B cell (primary cell): ENCODE data around the gene COQ8A. TPM values are rescaled to one million over a fixed set of nuclear protein-coding genes. Genes with fewer than 3 reads are reported as not detected.

ENCODE experiments used
- ATAC-seq: fragments of 200-7000 bp; cut with Tn5 transposase; one replicate; pipeline ENCODE4 v1.10.0; 2021; ENCODE audit warnings: low read depth, mild to moderate bottlenecking, moderate number of reproducible peaks, moderate library complexity
- CTCF ChIA-PET: fragments of 350-600 bp; sonication (Branson Sonifier 250); formaldehyde crosslinking; loops from one replicate; lab custom pipeline; 2021; ENCODE audit warnings: antibody characterized with exemption, inconsistent platforms; lab: Charles Lee
- POLR2A ChIA-PET: fragments of 350-600 bp; sonication (Branson Sonifier 250); formaldehyde crosslinking; loops from one replicate; lab custom pipeline; 2021; ENCODE audit warnings: antibody characterized with exemption; lab: Charles Lee
- DNase-seq: peaks from one replicate; pipeline ENCODE4 v3.0.0; 2013
- H2AFZ ChIP-seq: 2 replicates; pipeline ENCODE4 v1.6.1; 2012; ENCODE audit warnings: mild to moderate bottlenecking, low read depth, low read length; ENCODE audit not compliant: insufficient read depth, poor library complexity, severe bottlenecking
- H3K27ac ChIP-seq, 2 donors: 1 replicate in 1 of 2; 2 replicates in 1 of 2; pipeline ENCODE4 v1.5.1; 2012 to 2013; ENCODE audit warnings: low read length in 2 of 2, mild to moderate bottlenecking in 2 of 2, moderate library complexity in 1 of 2
- H3K27me3 ChIP-seq, 4 experiments: fragments of 200-600 bp in 1 of 4; sonication (generic) in 1 of 4; replicated peaks in 1 of 4; 1 replicate in 2 of 4; 2 replicates in 2 of 4; pipeline versions ENCODE4 v1.6.1 to v1.7.0; 2013 to 2016; ENCODE audit warnings: low read length in 3 of 4, mild to moderate bottlenecking in 2 of 4, mixed read lengths in 1 of 4, moderate library complexity in 1 of 4; ENCODE audit not compliant: insufficient read depth in 4 of 4, control insufficient read depth in 3 of 4; ENCODE audit errors: control extremely low read depth in 1 of 4
- H3K36me3 ChIP-seq, 2 experiments: replicated peaks in 1 of 2; 1 replicate in 1 of 2; 2 replicates in 1 of 2; pipeline versions ENCODE4 v1.6.1 to v1.7.1; 2013; ENCODE audit warnings: low read length in 1 of 2; ENCODE audit not compliant: insufficient read depth in 2 of 2, control insufficient read depth in 1 of 2; ENCODE audit errors: control extremely low read depth in 1 of 2, extremely low read depth in 1 of 2
- H3K4me1 ChIP-seq, 2 donors: fragments of 200-600 bp in 1 of 2; sonication (generic) in 1 of 2; 1 replicate in 1 of 2; 2 replicates in 1 of 2; pipeline versions ENCODE4 v1.5.1 to v1.6.1; 2013 to 2017; ENCODE audit warnings: low read length in 2 of 2; ENCODE audit not compliant: control insufficient read depth in 2 of 2, insufficient read depth in 2 of 2
- H3K4me2 ChIP-seq: replicated peaks from 2 replicates; pipeline ENCODE3; 2012; ENCODE audit warnings: mild to moderate bottlenecking, low read depth, low read length; ENCODE audit not compliant: poor library complexity, severe bottlenecking
- H3K4me3 ChIP-seq, 5 experiments: fragments of 200-600 bp in 1 of 5; sonication (generic) in 1 of 5; 1 replicate in 3 of 5; 2 replicates in 2 of 5; pipeline versions ENCODE4 v1.5.1 to v1.7.0; 2011 to 2016; ENCODE audit warnings: low read length in 4 of 5, mild to moderate bottlenecking in 4 of 5, low read depth in 2 of 5, control low read depth in 1 of 5, moderate library complexity in 1 of 5; ENCODE audit not compliant: insufficient read depth in 1 of 5; ENCODE audit errors: control extremely low read depth in 1 of 5, extremely low read depth in 1 of 5
- H3K79me2 ChIP-seq: fragments of 200-600 bp; sonication (generic); one replicate; pipeline ENCODE4 v1.6.0; 2016; ENCODE audit warnings: low read length; ENCODE audit not compliant: control insufficient read depth, insufficient read depth
- H3K9ac ChIP-seq: fragments of 200-600 bp; sonication (generic); 2 replicates; pipeline ENCODE4 v1.6.1; 2017; ENCODE audit warnings: mild to moderate bottlenecking, low read length, moderate library complexity
- H3K9me3 ChIP-seq, 3 donors: one replicate each; pipeline versions ENCODE4 v1.6.1 to v1.7.1; 2013; ENCODE audit warnings: low read length in 2 of 3; ENCODE audit not compliant: control insufficient read depth in 2 of 3, insufficient read depth in 1 of 3; ENCODE audit errors: control extremely low read depth in 1 of 3
- H4K20me1 ChIP-seq: 2 replicates; pipeline ENCODE4 v1.6.0; 2012; ENCODE audit warnings: mild to moderate bottlenecking, low read length; ENCODE audit not compliant: insufficient read depth, control insufficient read depth, poor library complexity, severe bottlenecking
- H3K27ac Mint-ChIP-seq: one replicate; pipeline ENCODE4 v1.8.0; 2021; ENCODE audit warnings: mixed read lengths
- H3K27me3 Mint-ChIP-seq: one replicate; pipeline ENCODE4 v1.8.0; 2021; ENCODE audit warnings: mixed read lengths
- H3K4me1 Mint-ChIP-seq: one replicate; pipeline ENCODE4 v1.8.0; 2021; ENCODE audit warnings: mixed read lengths
- H3K4me3 Mint-ChIP-seq: one replicate; pipeline ENCODE4 v1.8.0; 2021; ENCODE audit warnings: mixed read lengths
- H3K9me3 Mint-ChIP-seq: one replicate; pipeline ENCODE4 v1.8.0; 2022; ENCODE audit warnings: mixed read lengths; ENCODE audit not compliant: insufficient read depth
- EZH2 ChIP-seq: IDR thresholded peaks from 2 replicates; pipeline ENCODE4 v1.6.1; 2012; ENCODE audit warnings: borderline replicate concordance, low read depth, mild to moderate bottlenecking, moderate library complexity, low read length; ENCODE audit not compliant: insufficient read depth, poor library complexity, severe bottlenecking
- WGBS: methylation state at CpG from one replicate; pipeline ENCODE4 v1.1.5; 2013; ENCODE audit warnings: missing lambda C conversion rate; ENCODE audit not compliant: insufficient coverage; 5-methylcytosine and 5-hydroxymethylcytosine counted together
- intact Hi-C: fragments of 100-400 bp; cut with micrococcal nuclease; formaldehyde crosslinking; loops from one replicate; pipeline ENCODE4 v1.10.0; 2022
- polyA plus RNA-seq: library from polyadenylated mRNA; depleted of rRNA; stranded (reverse); fragments of >200 nt; gene quantifications from 2 replicates; pipeline ENCODE4 v1.2.3, GENCODE V29; 2012
- total RNA-seq, 2 donors: library from RNA; stranded (reverse); fragments of 120-200 nt in 1 of 2; gene quantifications; 1 replicate in 1 of 2; 2 replicates in 1 of 2; pipeline versions ENCODE4 v1.2.3 to v1.2.4, GENCODE V29; 2013 to 2022
- TF ChIP-seq, protein P1 (sequence below): fragments of 200-600 bp; IDR thresholded peaks from one replicate; pipeline ENCODE4 v1.8.0; 2022; ENCODE audit warnings: antibody characterized with exemption, mild to moderate bottlenecking

Gene COQ8A
- total and polyA plus RNA-seq, 2 donors (not counting 1 experiment from before 2014, with no cell fraction given), result 44.3 to 58.2 TPM

DNA sequence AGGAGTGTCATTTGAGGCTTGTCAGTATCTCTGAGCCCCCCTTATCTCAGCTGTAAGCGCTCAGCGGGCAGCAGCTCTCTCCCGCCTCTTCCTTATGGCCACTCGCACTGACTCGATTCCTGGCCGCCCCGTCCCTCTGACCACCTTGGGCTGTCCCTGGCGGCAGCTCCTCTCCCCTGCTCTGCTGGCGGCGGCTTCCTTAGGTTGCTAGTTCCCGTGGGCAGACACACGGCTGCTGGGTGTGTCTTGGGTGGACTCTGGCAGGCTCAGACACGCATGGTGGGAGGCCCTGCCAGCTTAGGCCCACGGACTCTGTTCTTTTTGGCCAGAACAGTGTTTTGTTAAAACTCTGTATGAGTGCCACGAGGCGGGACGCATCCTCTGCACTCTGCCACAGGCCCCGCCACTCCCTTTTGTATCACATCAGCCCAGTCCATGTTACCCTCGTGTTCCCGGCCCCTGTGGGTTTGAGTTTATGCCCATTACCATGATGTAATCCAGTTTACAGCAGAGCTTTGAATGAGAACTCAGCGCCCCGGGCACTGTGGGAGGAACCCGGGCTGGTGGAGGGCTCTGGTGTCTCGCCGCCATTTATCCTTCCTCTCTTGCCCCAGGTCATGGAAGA lies 45.9 kb downstream of the COQ8A start:
- ChIA-PET CTCF (no interaction called here), POLR2A (no interaction called here)
- no peak for TF ChIP-seq EZH2
- H3K27me3 Mint-ChIP-seq, result no peaks in the 10 kb centered on the region
- H4K20me1 ChIP-seq, result peaks cover 4% of the 10 kb centered on the region
- intact Hi-C loops, result no loop called here
- H3K27me3 ChIP-seq, result no peaks in the 10 kb centered on the region
- peaks cover 18 to 20% of the 10 kb centered on the region in 2 donors for H3K4me1 ChIP-seq
- H3K36me3 ChIP-seq, result peaks cover 0 to 51% of the 10 kb centered on the region in 2 experiments
- no peak for ATAC-seq
- no peak overlapping the region for H3K27ac ChIP-seq
- H3K9ac ChIP-seq, result no peak overlapping the region
- 99% methylated on average over 24 of the region's 25 CpGs for WGBS
- no peaks in the 10 kb centered on the region for H3K9me3 Mint-ChIP-seq
- no peaks in the 10 kb centered on the region for H3K79me2 ChIP-seq
- DNase-seq, result no peak
- peaks cover 21% of the 10 kb centered on the region for H3K4me1 Mint-ChIP-seq
- H3K4me2 ChIP-seq, result no peak overlapping the region
- no peak overlapping the region for H3K27ac Mint-ChIP-seq
- H3K9me3 ChIP-seq, result no peaks in the 10 kb centered on the region
- H2AFZ ChIP-seq, result no peak overlapping the region
- no peak overlapping the region for H3K4me3 Mint-ChIP-seq
- no peak overlapping the region for H3K4me3 ChIP-seq

DNA sequence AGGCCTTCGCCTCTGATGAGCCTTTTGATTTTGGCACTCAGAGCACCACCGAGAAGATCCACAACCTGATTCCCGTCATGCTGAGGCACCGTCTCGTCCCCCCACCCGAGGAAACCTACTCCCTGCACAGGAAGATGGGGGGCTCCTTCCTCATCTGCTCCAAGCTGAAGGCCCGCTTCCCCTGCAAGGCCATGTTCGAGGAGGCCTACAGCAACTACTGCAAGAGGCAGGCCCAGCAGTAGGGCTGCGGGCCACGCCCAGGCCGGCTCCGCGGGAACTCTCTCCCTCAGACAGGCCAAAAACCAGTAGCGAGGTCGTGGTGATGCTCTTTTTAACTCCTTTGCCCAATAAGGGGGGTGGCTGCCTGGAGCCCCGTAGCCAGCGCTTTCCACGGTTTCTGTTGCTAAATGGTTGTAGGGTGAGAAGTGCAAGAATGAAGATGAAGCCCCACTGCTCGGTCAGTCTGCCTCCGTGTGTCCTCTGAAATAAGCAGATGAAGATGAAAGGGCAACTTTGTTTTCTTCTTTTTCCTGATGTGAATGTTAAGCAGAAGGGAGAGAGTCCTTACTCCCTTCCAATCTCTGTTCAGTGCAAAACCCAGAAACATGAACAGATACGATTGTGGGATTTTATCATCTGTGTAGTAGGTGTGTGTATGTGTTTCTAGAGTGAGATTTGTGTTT lies 46.5 kb downstream of the COQ8A start:
- H3K27ac ChIP-seq, result no peak overlapping the region
- no peak for TF ChIP-seq EZH2
- TF ChIP-seq, protein P1, sequence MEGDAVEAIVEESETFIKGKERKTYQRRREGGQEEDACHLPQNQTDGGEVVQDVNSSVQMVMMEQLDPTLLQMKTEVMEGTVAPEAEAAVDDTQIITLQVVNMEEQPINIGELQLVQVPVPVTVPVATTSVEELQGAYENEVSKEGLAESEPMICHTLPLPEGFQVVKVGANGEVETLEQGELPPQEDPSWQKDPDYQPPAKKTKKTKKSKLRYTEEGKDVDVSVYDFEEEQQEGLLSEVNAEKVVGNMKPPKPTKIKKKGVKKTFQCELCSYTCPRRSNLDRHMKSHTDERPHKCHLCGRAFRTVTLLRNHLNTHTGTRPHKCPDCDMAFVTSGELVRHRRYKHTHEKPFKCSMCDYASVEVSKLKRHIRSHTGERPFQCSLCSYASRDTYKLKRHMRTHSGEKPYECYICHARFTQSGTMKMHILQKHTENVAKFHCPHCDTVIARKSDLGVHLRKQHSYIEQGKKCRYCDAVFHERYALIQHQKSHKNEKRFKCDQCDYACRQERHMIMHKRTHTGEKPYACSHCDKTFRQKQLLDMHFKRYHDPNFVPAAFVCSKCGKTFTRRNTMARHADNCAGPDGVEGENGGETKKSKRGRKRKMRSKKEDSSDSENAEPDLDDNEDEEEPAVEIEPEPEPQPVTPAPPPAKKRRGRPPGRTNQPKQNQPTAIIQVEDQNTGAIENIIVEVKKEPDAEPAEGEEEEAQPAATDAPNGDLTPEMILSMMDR, result no peak
- Mint-ChIP-seq H3K4me1 (peaks cover 21% of the 10 kb centered on the region), H3K27me3 (no peaks in the 10 kb centered on the region), H3K4me3 (no peak overlapping the region), H3K27ac (no peak overlapping the region), H3K9me3 (no peaks in the 10 kb centered on the region)
- no peaks in the 10 kb centered on the region for H3K27me3 ChIP-seq
- H3K4me2 ChIP-seq, result no peak overlapping the region
- H4K20me1 ChIP-seq, result peaks cover 4% of the 10 kb centered on the region
- no peaks in the 10 kb centered on the region for H3K9me3 ChIP-seq
- peaks cover 0 to 48% of the 10 kb centered on the region in 2 experiments for H3K36me3 ChIP-seq
- H3K4me1 ChIP-seq, result peaks cover 18 to 20% of the 10 kb centered on the region in 2 donors
- H3K9ac ChIP-seq, result no peak overlapping the region
- no peak for DNase-seq
- no peaks in the 10 kb centered on the region for H3K79me2 ChIP-seq
- intact Hi-C loops, result no loop called here
- ChIA-PET POLR2A (no interaction called here), CTCF (no interaction called here)
- no peak overlapping the region for H2AFZ ChIP-seq
- no peak overlapping the region for H3K4me3 ChIP-seq
- over 99% methylated on average over 18 of the region's 21 CpGs for WGBS
- no peak for ATAC-seq
